ENCODE data around the gene TEC.

TEC gene

GRCh38 chr4:48248559-48248953, 21.1 kb downstream of the TEC start:
- DNase-seq (ENCODE audit: low read depth): no peak
- TF ChIP-seq, protein P1, sequence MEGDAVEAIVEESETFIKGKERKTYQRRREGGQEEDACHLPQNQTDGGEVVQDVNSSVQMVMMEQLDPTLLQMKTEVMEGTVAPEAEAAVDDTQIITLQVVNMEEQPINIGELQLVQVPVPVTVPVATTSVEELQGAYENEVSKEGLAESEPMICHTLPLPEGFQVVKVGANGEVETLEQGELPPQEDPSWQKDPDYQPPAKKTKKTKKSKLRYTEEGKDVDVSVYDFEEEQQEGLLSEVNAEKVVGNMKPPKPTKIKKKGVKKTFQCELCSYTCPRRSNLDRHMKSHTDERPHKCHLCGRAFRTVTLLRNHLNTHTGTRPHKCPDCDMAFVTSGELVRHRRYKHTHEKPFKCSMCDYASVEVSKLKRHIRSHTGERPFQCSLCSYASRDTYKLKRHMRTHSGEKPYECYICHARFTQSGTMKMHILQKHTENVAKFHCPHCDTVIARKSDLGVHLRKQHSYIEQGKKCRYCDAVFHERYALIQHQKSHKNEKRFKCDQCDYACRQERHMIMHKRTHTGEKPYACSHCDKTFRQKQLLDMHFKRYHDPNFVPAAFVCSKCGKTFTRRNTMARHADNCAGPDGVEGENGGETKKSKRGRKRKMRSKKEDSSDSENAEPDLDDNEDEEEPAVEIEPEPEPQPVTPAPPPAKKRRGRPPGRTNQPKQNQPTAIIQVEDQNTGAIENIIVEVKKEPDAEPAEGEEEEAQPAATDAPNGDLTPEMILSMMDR (IDR thresholded peaks at IDR 0.05; ENCODE audit: low read length, missing control alignments): no peak

GRCh38 chr4:48247878-48248558, 21.6 kb downstream of the TEC start:
- TF ChIP-seq, protein P1 (IDR thresholded peaks at IDR 0.05; ENCODE audit: low read length, missing control alignments): no peak
- DNase-seq (ENCODE audit: low read depth): no peak
- H3K4me3 ChIP-seq (replicated peaks; ENCODE audit: low read depth, low read length): no peak overlapping the region

More at GRCh38 chr4:48248559-48248953, 21.1 kb downstream of the TEC start:
- no peak overlapping the region for H3K4me3 ChIP-seq (replicated peaks; ENCODE audit: low read depth, low read length)

GRCh38 chr4:48247142-48247877, 22.3 kb downstream of the TEC start:
- TF ChIP-seq, protein P1 (IDR thresholded peaks at IDR 0.05; ENCODE audit: low read length, missing control alignments): no peak
- H3K4me3 ChIP-seq (replicated peaks; ENCODE audit: low read depth, low read length): no peak overlapping the region
- peak; percentile 62 for DNase-seq (ENCODE audit: low read depth)

- TF ChIP-seq, protein P1 (IDR thresholded peaks at IDR 0.05; ENCODE audit: low read length, missing control alignments): no peak
- H3K4me3 ChIP-seq (replicated peaks; ENCODE audit: low read depth, low read length): no peak overlapping the region
These were observed 25.0 kb downstream of the TEC start for GRCh38 chr4:48244665-48245064.

DNA sequence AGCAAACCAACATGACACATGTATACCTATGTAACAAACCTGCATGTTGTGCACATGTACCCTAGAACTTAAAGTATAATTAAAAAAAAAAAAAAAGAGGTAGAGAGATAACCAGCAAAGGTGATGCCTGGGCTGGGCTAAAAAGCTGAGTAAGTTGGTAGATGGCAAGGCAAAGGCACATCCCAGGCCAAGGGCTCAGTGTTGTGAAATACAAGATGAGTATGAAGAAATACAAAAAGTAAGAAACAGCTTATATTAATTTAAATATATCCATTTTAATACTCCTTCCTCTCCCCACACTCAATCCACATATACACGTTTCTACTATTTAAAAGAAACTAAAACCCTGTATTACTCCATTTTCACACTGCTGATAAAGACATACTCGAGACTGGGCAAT, 25.8 kb downstream of the TEC start:
- H3K4me3 ChIP-seq (replicated peaks; ENCODE audit: low read depth, low read length): no peak overlapping the region
- DNase-seq (ENCODE audit: low read depth): no peak
- TF ChIP-seq, protein P1 (IDR thresholded peaks at IDR 0.05; ENCODE audit: low read length, missing control alignments): no peak

More at GRCh38 chr4:48244665-48245064, 25.0 kb downstream of the TEC start:
- DNase-seq (ENCODE audit: low read depth): no peak

DNA sequence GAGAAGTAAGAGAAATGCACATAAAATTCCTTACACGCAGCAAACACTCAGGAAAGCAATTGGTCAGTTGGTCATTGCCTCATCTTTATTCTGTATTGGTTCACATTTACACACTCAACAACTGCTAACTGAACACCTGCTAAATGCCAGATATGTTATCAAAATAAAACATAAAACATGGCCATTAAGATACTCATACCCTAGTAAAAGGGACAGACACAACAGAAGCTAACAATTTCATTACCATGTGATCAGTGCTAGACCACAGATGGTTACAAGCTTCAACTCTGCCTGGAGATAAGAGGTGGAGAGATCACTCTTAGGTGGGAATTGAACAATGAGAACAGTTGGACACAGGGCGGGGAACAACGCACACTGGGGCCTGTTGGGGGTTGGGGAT, 26.2 kb downstream of the TEC start:
- H3K4me3 ChIP-seq (replicated peaks; ENCODE audit: low read depth, low read length): no peak overlapping the region
- TF ChIP-seq, protein P1 (IDR thresholded peaks at IDR 0.05; ENCODE audit: low read length, missing control alignments): no peak
- no peak for DNase-seq (ENCODE audit: low read depth)
